ENCODE data around the gene IQCC.
A peak's percentile ranks its signal among the peaks of the same experiment; 100 is the strongest.

The IQCC gene

GRCh38 chr1:32195972-32196823 is 9.3 kb upstream of the IQCC start:
- DNase-seq: no peak

GRCh38 chr1:32197074-32197473 is 8.4 kb upstream of the IQCC start:
- DNase-seq: no peak

GRCh38 chr1:32197837-32198236 is 7.6 kb upstream of the IQCC start:
- DNase-seq: no peak

- no peak for DNase-seq
Measured at GRCh38 chr1:32198237-32199042, 7.0 kb upstream of the IQCC start.

- no peak for DNase-seq
Measured at GRCh38 chr1:32199043-32199716, 6.3 kb upstream of the IQCC start.

GRCh38 chr1:32199717-32200072 is 5.8 kb upstream of the IQCC start:
- peak in 7 of 14 donors; percentile 22 to 91 (median 37) for DNase-seq

- DNase-seq: peak in 12 of 14 donors; percentile 24 to 82 (median 56)
Measured at GRCh38 chr1:32200226-32201010, 5.1 kb upstream of the IQCC start, which contains the start of gene CCDC28B. Gene CCDC28B (plus strand): TSS chr1:32200595. CDS start chr1:32201936, 1,341 bp downstream.

GRCh38 chr1:32201011-32201855 is 4.2 kb upstream of the IQCC start:
- peak in 9 of 14 donors; percentile 33 to 69 (median 49) for DNase-seq

- no peak for DNase-seq
Measured at GRCh38 chr1:32204943-32205361, 519 bp upstream of the IQCC start.

- DNase-seq: no peak
Measured at GRCh38 chr1:32208469-32208868, 3.0 kb downstream of the IQCC start.

GRCh38 chr1:32208891-32209328 is 3.4 kb downstream of the IQCC start, which contains the start of gene DCDC2B:
Gene DCDC2B (plus strand): TSS chr1:32209089. CDS start chr1:32209094, 5 bp downstream.
- DNase-seq: peak in 1 of 14 donors; percentile 14

- DNase-seq: peak in 7 of 14 donors; percentile 4 to 39 (median 18)
Measured at GRCh38 chr1:32215629-32216480, 10.4 kb downstream of the IQCC start.

GRCh38 chr1:32216566-32216965 is 11.1 kb downstream of the IQCC start:
- DNase-seq: no peak

- no peak for DNase-seq
Measured at GRCh38 chr1:32219022-32219421, 13.6 kb downstream of the IQCC start.

GRCh38 chr1:32220746-32221580 is 15.5 kb downstream of the IQCC start:
- DNase-seq: no peak

- no peak for DNase-seq
Measured at GRCh38 chr1:32221581-32221979, 16.1 kb downstream of the IQCC start.

GRCh38 chr1:32221980-32222755 is 16.7 kb downstream of the IQCC start, which contains the start of the genes EIF3I and TMEM234:
Gene EIF3I (plus strand): TSS chr1:32222407. CDS start chr1:32222442, 35 bp downstream.
Gene TMEM234 (minus strand): TSS chr1:32222353. CDS start chr1:32222322, 31 bp downstream.
- peak in 13 of 14 donors; percentile 33 to 90 (median 87) for DNase-seq

GRCh38 chr1:32223683-32224082 is 18.2 kb downstream of the IQCC start:
- DNase-seq: no peak

Measured in C1 segment of cervical spinal cord (tissue), 14 donors.